Measurements from ENCODE around the gene INSYN2B. TPM values are rescaled to one million over a fixed set of nuclear protein-coding genes. Genes with fewer than 3 reads are reported as not detected.

Gene INSYN2B
- total RNA-seq, 2 donors from 2014 or later = not detected

DNA sequence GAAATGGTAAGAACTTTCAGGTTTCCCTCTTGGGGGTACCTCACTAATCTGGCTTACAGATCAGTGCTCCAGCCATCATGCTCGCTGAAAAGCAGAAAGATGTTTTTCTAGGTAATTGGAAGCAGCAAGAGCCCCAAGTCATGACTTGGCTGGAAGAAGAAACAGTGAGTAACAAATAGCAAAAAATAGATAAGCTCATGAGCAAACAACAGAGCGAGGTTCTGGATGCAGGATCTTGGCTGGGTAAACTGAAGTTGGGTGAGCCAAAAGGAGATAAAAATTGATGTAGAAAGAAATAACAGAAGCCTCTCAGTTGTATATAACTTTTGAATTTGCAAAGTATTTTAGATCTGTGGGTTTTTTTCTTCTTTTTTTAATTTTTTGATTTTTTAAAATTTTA is 110.1 kb downstream of the INSYN2B start:
- ATAC-seq (no peak), DNase-seq (no peak)
- no peaks in the 10 kb centered on the region for H3K27me3 Mint-ChIP-seq
- peaks cover 8% of the 10 kb centered on the region for H3K36me3 Mint-ChIP-seq (ENCODE audit: low read depth)
- no peak overlapping the region for H3K27ac Mint-ChIP-seq
- no peak overlapping the region for H3K4me3 Mint-ChIP-seq
- peaks cover 18% of the 10 kb centered on the region for H3K4me1 Mint-ChIP-seq
- H3K9me3 ChIP-seq (ENCODE audit: control insufficient read depth, low read length, poor library complexity, severe bottlenecking) = no peaks in the 10 kb centered on the region

DNA sequence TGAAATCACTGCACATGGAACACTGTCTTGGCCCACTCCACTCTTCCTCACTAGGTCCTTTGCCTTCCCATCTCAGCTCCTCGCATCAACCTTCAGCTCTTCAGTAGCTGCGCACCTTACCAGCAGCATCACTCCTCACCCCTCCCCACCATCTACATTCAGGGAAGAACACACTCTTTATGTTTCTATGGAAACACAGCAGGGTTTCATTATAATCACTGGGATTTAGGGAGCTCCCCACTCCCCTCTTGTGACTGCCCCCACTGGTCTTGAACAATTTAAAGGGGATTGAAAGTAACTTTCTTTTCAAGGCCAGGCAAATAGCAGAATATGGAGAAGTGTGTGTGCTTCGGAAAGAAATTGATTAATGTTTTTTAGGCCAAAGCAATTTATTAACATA is 111.2 kb downstream of the INSYN2B start:
- ATAC-seq (no peak), DNase-seq (no peak)
- Mint-ChIP-seq H3K36me3 (ENCODE audit: low read depth) (peaks cover 8% of the 10 kb centered on the region), H3K4me1 (peaks cover 18% of the 10 kb centered on the region), H3K27ac (no peak overlapping the region), H3K27me3 (no peaks in the 10 kb centered on the region), H3K4me3 (no peak overlapping the region)
- no peaks in the 10 kb centered on the region for H3K9me3 ChIP-seq (ENCODE audit: control insufficient read depth, low read length, poor library complexity, severe bottlenecking)

DNA sequence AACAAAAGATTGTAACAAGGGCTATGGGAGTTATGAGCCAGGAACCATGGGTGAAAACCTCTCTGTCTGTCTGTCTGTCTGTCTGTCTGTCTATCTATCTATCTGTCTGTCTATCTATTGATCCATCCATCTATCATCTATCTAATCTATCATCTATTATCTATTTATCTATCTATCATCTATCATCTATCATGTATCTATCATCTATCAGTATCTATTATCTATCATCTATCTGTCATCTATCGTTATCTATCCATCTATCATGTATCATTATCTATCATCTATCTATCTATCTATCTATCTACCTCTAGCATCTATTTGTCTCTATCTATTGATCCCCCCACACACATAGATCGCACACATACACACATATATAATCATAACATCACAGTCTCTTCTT is 112.9 kb downstream of the INSYN2B start:
- H3K27me3 Mint-ChIP-seq = no peaks in the 10 kb centered on the region
- no peak overlapping the region for H3K4me3 Mint-ChIP-seq
- H3K27ac Mint-ChIP-seq = no peak overlapping the region
- no peak for DNase-seq
- peaks cover 8% of the 10 kb centered on the region for H3K36me3 Mint-ChIP-seq (ENCODE audit: low read depth)
- no peaks in the 10 kb centered on the region for H3K9me3 ChIP-seq (ENCODE audit: control insufficient read depth, low read length, poor library complexity, severe bottlenecking)
- peaks cover 16% of the 10 kb centered on the region for H3K4me1 Mint-ChIP-seq
- ATAC-seq = no peak

DNA sequence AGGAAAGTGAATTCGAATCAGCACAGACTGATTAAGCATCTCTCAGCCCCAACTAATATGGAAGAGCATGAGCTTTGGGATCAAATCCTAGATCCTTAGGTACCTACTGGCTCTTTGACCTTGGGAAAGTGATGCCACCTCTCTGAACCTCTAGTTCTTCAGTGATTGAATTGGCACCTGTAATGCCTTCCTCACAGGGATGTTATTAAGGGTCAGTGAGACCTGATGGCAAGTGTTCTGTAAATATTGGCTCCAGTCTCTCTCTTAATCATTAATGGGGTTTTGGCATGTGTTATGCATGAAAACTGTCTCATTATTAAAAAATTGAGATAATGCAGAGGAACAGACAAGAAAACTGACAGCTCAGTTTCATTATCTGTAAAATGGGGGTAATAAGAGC is 115.8 kb downstream of the INSYN2B start:
- peaks cover 24% of the 10 kb centered on the region for H3K4me1 Mint-ChIP-seq
- H3K9me3 ChIP-seq (ENCODE audit: control insufficient read depth, low read length, poor library complexity, severe bottlenecking) = no peaks in the 10 kb centered on the region
- peaks cover 8% of the 10 kb centered on the region for H3K36me3 Mint-ChIP-seq (ENCODE audit: low read depth)
- H3K27me3 Mint-ChIP-seq = no peaks in the 10 kb centered on the region
- DNase-seq (no peak), ATAC-seq (no peak)
- H3K4me3 Mint-ChIP-seq = no peak overlapping the region
- H3K27ac Mint-ChIP-seq = no peak overlapping the region

DNA sequence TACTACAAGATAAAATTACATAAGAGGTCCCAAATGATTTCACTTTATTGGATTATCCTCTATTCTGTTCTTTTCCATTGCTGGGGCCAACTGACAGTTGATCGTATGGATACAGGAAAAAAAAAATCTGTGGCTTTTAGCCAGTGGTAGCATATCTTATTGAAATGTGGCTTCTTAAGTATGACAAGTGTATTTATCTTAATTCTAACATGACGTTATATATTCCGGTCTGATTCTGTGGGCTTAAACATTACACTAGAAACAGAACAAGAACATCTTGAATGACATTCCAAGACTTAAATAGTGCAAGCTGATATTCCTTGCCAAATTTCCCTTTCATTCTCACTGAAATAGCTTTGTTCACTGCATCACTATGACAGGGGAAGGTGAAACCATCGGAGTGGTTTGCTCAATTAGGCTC is 117.9 kb downstream of the INSYN2B start:
- Mint-ChIP-seq H3K4me3 (no peak overlapping the region), H3K4me1 (peaks cover 25% of the 10 kb centered on the region), H3K27ac (no peak overlapping the region), H3K27me3 (no peaks in the 10 kb centered on the region), H3K36me3 (ENCODE audit: low read depth) (peaks cover under 1% of the 10 kb centered on the region)
- DNase-seq = no peak
- H3K9me3 ChIP-seq (ENCODE audit: control insufficient read depth, low read length, poor library complexity, severe bottlenecking) = no peaks in the 10 kb centered on the region
- no peak for ATAC-seq

DNA sequence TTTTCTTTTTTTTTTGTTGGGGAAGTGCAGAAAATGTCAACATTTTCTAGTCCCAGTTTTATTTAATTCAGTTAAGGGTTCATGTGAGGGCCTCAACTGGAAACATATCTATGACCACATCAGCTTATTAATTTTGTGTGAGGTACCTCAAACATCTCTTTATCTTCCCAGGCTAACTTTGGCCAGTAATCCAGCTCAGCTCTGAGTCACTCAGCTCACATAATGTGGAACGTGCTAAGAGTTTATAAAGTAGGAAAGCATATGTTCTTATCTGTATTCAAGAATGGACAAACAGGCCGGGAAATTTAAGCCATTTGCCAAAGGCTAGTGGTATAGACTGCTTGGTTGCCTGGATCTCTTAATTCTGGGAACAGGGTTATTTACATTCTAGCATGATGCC is 118.4 kb downstream of the INSYN2B start:
- no peak overlapping the region for H3K27ac Mint-ChIP-seq
- no peak overlapping the region for H3K4me3 Mint-ChIP-seq
- ATAC-seq (no peak), DNase-seq (no peak)
- no peaks in the 10 kb centered on the region for H3K9me3 ChIP-seq (ENCODE audit: control insufficient read depth, low read length, poor library complexity, severe bottlenecking)
- H3K4me1 Mint-ChIP-seq = peaks cover 22% of the 10 kb centered on the region
- H3K27me3 Mint-ChIP-seq = no peaks in the 10 kb centered on the region
- no peaks in the 10 kb centered on the region for H3K36me3 Mint-ChIP-seq (ENCODE audit: low read depth)

DNA sequence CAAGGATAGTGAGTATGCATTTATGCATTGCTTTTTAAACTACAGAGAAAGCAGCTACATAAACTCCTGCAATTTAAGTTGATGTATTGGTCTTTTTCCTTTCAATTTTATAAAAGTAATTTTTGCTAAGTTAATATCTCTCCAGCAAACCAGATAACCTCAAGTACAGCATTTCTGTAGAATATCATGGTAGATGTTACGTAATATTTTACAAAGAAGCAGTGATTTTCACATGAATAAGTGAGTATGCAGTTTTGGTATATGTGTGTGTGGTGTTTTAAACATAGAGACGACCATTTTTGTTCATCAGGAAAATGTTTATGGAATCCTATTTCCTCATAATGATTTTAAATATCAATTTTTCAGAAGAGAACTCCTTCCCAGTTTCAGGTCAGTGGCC is 118.9 kb downstream of the INSYN2B start:
- Mint-ChIP-seq H3K4me3 (no peak overlapping the region), H3K27ac (no peak overlapping the region), H3K4me1 (peaks cover 21% of the 10 kb centered on the region), H3K27me3 (no peaks in the 10 kb centered on the region), H3K36me3 (ENCODE audit: low read depth) (no peaks in the 10 kb centered on the region)
- DNase-seq = no peak
- ATAC-seq = no peak
- H3K9me3 ChIP-seq (ENCODE audit: control insufficient read depth, low read length, poor library complexity, severe bottlenecking) = no peaks in the 10 kb centered on the region

DNA sequence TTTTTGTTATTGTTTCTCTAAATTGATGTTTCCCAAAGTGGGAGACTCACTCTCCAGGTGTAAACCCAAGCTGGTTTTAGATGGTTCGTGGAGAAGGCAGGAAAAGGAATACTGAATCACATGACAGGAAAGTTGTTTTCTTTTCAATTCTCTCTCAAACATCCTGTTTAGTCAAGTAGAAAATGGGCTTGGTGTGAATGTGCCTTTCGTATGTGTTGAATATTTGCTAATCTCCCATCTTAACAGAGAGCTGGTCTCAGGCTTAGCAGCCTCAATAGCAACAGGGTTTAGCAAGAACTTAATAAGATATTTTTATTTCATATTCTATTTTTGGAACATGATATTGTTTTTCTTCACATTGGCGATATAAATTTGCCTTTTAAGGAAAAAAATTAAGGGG is 119.7 kb downstream of the INSYN2B start:
- no peak for DNase-seq
- peaks cover 21% of the 10 kb centered on the region for H3K4me1 Mint-ChIP-seq

DNA sequence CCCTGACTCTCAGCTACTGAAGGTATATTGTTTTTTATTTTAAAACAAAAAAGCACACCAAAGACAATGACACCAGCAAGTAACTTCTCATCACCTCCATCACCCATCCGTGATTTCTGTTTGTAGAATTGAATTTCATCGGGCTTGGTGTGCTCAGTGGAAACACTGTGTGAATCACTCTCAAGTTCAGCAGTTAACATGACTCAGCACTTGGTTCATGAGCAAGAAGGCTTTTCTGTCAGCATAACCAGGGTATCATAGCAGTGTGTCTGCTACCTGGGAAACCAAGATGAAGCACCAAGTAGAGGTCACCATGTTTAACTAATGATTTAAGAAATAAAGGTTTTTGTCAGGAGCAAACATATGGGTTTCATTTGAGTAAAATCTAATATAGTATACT is 123.7 kb downstream of the INSYN2B start:
- peaks cover 4% of the 10 kb centered on the region for H3K36me3 Mint-ChIP-seq (ENCODE audit: low read depth)
- DNase-seq (no peak), ATAC-seq (no peak)
- peaks cover 22% of the 10 kb centered on the region for H3K4me1 Mint-ChIP-seq
- no peak overlapping the region for H3K4me3 Mint-ChIP-seq
- H3K27ac Mint-ChIP-seq = no peak overlapping the region
- no peaks in the 10 kb centered on the region for H3K9me3 ChIP-seq (ENCODE audit: control insufficient read depth, low read length, poor library complexity, severe bottlenecking)
- no peaks in the 10 kb centered on the region for H3K27me3 Mint-ChIP-seq

More for the DNA sequence above, 119.7 kb downstream of the INSYN2B start:
- Mint-ChIP-seq H3K4me3 (no peak overlapping the region), H3K27ac (no peak overlapping the region), H3K36me3 (ENCODE audit: low read depth) (no peaks in the 10 kb centered on the region), H3K27me3 (no peaks in the 10 kb centered on the region)
- no peak for ATAC-seq
- no peaks in the 10 kb centered on the region for H3K9me3 ChIP-seq (ENCODE audit: control insufficient read depth, low read length, poor library complexity, severe bottlenecking)

DNA sequence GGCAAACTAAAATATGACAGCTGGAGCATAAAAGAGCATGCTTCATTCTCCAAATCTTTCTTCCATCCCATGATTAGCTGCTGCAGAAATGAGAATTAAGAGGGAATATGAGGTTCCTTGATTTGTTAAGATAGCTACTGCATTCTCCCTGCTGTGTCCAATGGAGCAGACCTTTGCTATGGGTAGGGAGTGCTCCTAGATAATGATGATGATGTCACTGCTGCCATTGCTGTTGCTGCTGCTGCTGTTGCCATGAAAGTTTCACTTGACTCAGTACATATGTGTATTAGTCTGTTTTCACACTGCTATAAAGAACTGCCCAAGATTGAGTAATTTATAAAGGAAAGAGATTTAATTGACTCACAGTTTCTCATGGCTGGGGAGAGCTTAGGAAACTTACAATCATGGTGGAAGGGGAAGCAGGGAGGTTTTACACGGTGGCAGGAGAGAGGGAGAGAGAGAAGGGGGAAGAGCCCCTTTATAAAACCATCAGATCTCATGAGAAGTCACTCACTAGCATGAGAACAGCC is 128.9 kb downstream of the INSYN2B start:
- DNase-seq = no peak
- peaks cover 4% of the 10 kb centered on the region for H3K9me3 ChIP-seq (ENCODE audit: control insufficient read depth, low read length, poor library complexity, severe bottlenecking)
- peaks cover 10% of the 10 kb centered on the region for H3K36me3 Mint-ChIP-seq (ENCODE audit: low read depth)
- no peak for ATAC-seq
- no peak overlapping the region for H3K4me3 Mint-ChIP-seq
- no peak overlapping the region for H3K27ac Mint-ChIP-seq
- peaks cover 6% of the 10 kb centered on the region for H3K4me1 Mint-ChIP-seq
- no peaks in the 10 kb centered on the region for H3K27me3 Mint-ChIP-seq

DNA sequence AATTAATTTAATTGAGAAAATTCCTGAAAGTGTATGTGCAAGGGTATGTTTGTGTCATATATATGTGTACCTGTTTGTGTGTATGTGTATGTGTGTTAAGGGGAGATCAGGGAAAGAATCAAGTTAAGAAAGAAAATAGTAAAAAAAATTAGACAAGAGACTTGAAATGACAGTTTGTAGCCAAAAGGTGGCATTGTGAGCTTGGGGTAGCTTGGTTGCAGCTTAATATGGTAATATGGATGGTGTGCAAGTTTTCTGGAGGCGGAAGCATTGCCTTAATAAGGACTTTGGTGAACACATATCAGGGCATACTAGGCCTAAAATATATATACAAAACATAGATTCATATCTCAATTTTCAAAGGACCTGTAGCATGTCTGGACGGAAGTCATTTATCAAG is 129.9 kb downstream of the INSYN2B start:
- DNase-seq (no peak), ATAC-seq (no peak)
- H3K9me3 ChIP-seq (ENCODE audit: control insufficient read depth, low read length, poor library complexity, severe bottlenecking) = peaks cover 4% of the 10 kb centered on the region
- peaks cover 4% of the 10 kb centered on the region for H3K4me1 Mint-ChIP-seq
- no peak overlapping the region for H3K27ac Mint-ChIP-seq
- H3K27me3 Mint-ChIP-seq = no peaks in the 10 kb centered on the region
- no peak overlapping the region for H3K4me3 Mint-ChIP-seq
- peaks cover 9% of the 10 kb centered on the region for H3K36me3 Mint-ChIP-seq (ENCODE audit: low read depth)

DNA sequence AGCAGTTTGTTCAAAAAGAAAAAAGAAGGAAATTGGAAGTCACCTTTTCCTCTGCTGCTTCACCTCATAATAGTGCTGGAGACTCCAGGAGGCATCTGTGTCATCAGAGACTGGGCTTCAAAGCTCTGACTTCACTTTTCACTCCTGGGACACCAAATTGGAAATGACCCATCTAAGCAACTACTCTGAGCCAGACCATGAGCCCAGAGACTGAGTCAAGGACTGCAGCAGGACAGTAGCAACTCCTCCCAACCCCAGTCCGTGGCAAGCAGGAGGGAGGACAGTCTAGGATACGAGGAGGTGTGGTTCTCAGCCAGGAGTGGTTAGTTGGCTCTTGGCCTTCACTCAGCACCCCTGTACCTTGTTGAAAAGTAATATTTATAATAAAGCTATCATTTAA is 131.5 kb downstream of the INSYN2B start:
- no peak for ATAC-seq
- Mint-ChIP-seq H3K27ac (no peak overlapping the region), H3K4me1 (peaks cover 7% of the 10 kb centered on the region), H3K36me3 (ENCODE audit: low read depth) (peaks cover 13% of the 10 kb centered on the region), H3K4me3 (no peak overlapping the region), H3K27me3 (no peaks in the 10 kb centered on the region)
- no peak for DNase-seq
- peaks cover 4% of the 10 kb centered on the region for H3K9me3 ChIP-seq (ENCODE audit: control insufficient read depth, low read length, poor library complexity, severe bottlenecking)

DNA sequence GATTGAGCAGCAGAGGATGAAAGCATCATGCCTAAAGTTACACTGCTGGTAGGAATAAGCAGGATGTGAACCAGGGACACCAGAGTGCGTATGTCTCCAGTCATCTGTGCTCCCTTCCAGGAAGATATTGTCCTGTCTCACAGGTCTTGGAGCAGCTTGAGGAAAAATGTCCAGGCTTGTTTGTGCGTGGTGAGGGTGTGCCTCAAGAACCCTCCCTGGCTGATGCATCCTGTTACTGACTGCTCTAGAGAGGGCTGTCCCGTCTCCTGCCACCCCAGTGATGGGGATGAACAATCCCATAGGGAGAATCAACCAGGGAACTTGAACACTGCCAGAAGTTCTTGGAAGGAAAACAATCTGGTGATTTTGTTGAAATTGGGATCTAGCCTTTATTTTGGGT is 132.0 kb downstream of the INSYN2B start:
- no peaks in the 10 kb centered on the region for H3K27me3 Mint-ChIP-seq
- peaks cover 4% of the 10 kb centered on the region for H3K9me3 ChIP-seq (ENCODE audit: control insufficient read depth, low read length, poor library complexity, severe bottlenecking)
- H3K4me1 Mint-ChIP-seq = peaks cover 7% of the 10 kb centered on the region
- no peak overlapping the region for H3K27ac Mint-ChIP-seq
- H3K36me3 Mint-ChIP-seq (ENCODE audit: low read depth) = peaks cover 13% of the 10 kb centered on the region
- DNase-seq = no peak
- ATAC-seq = no peak
- no peak overlapping the region for H3K4me3 Mint-ChIP-seq

DNA sequence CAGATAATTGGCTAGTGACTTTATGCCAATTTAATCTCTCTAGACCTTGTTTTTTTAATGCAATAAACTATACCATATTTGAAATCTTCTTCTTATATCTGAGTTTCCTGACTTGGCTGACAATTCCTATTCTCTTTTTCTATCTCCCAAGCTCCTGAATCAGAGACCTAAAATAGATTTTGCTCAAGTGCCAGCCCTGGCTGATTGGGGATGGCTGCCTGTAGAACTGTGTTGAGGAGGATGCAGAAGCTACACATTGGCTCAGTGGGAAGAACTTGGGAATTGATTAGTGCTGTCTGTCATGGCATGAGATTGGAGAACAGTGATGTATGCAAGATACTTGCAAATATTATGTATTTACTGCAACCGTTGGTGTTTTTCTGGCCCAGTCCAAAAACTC is 132.8 kb downstream of the INSYN2B start:
- ATAC-seq (no peak), DNase-seq (no peak)
- H3K9me3 ChIP-seq (ENCODE audit: control insufficient read depth, low read length, poor library complexity, severe bottlenecking) = peaks cover 4% of the 10 kb centered on the region
- Mint-ChIP-seq H3K36me3 (ENCODE audit: low read depth) (peaks cover 18% of the 10 kb centered on the region), H3K4me1 (peaks cover 12% of the 10 kb centered on the region), H3K27ac (no peak overlapping the region), H3K4me3 (no peak overlapping the region), H3K27me3 (no peaks in the 10 kb centered on the region)

Data from T-helper 17 cell (primary cell).